NB4 (cell line): Measurements from ENCODE around the gene PLCXD1.

ENCODE experiments used
- DNase-seq: peaks from one replicate; pipeline ENCODE4 v3.0.0; 2010; ENCODE audit warnings: low read depth
- H3K4me3 ChIP-seq: one replicate; pipeline ENCODE4 v1.5.1; 2011; ENCODE audit warnings: mild to moderate bottlenecking, low read depth, low read length, moderate library complexity
- MAX ChIP-seq: IDR thresholded peaks from 2 replicates; pipeline ENCODE4 v1.6.1; 2011; ENCODE audit warnings: low read depth, low read length
- MYC ChIP-seq: IDR thresholded peaks from 2 replicates; pipeline ENCODE4 v1.6.1; 2011; ENCODE audit warnings: low read depth, low read length
- POLR2A ChIP-seq: IDR thresholded peaks from 2 replicates; pipeline ENCODE4 v1.6.1; 2011; ENCODE audit warnings: mild to moderate bottlenecking; ENCODE audit not compliant: insufficient read length; ENCODE audit errors: extremely low read depth
- TF ChIP-seq, protein P1 (sequence below): IDR thresholded peaks from one replicate; pipeline ENCODE4 v1.5.1; 2012; ENCODE audit warnings: low read depth, low read length

The PLCXD1 gene

DNA sequence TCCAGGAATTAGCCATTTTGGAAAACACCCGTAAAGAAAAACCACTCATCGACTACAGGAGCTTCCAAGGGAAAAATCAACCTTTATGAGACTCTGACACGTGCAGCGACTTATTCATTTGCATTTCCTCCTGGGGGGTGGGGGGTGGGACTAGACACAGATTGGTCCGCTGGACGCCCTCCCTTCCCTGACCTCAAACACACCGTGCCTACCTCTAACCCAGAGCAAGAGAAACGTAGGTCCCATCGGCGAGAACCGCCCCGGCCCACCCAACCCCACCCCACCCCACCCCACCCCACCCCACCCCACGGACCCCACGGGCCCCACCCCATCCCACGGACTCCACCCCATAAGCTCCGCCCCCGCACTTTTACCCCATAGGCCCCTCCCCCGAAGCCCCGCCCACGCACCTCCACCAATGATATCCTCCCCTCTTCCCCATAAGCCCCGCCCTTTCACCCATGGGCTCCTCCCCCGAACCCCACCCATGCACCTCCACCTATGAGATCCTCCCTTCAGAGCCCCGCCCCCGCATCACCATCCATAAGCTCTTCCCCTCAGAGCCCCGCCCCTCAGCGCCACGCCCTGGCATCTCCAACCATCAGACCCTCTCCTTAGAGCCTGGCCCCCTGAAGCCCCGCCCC, 36.4 kb downstream of the PLCXD1 start:
- peak; percentile 15 for DNase-seq
- TF ChIP-seq, protein P1, sequence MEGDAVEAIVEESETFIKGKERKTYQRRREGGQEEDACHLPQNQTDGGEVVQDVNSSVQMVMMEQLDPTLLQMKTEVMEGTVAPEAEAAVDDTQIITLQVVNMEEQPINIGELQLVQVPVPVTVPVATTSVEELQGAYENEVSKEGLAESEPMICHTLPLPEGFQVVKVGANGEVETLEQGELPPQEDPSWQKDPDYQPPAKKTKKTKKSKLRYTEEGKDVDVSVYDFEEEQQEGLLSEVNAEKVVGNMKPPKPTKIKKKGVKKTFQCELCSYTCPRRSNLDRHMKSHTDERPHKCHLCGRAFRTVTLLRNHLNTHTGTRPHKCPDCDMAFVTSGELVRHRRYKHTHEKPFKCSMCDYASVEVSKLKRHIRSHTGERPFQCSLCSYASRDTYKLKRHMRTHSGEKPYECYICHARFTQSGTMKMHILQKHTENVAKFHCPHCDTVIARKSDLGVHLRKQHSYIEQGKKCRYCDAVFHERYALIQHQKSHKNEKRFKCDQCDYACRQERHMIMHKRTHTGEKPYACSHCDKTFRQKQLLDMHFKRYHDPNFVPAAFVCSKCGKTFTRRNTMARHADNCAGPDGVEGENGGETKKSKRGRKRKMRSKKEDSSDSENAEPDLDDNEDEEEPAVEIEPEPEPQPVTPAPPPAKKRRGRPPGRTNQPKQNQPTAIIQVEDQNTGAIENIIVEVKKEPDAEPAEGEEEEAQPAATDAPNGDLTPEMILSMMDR: no peak
- no peak for TF ChIP-seq MAX
- no peak for TF ChIP-seq POLR2A
- TF ChIP-seq MYC: no peak
- no peak overlapping the region for H3K4me3 ChIP-seq

DNA sequence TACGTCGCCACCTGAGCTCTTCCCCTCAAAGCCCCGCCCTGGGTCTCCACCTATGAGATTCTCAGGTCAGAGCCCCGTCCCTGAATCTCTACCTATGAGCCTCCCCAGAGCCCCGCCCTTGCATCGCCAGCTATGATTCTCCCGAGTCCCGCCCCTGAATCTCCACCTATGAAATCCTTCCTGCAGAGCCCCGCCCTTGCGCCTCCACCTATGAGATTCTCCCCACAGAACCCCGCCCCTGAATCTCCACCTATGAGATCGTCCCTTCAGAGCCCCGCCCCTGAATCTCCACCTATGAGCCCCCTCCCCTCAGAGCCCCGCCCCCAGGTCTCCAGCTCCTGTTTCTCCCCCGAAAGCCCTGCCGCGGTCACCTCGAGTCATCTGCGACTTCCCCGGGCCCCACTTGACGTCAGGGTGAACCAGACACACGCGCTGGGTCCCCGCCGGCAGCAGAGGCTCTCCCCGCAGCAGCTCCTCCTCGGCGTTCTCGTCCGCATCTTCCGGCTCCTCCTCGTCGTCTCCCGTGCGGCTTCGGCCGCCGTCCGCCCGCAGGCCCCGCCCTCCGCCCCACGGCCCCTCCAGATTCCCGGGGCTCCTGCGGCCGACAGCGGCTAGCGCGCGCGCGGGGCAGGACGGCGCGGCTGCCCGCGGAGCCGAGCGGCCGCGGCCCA, 37.0 kb downstream of the PLCXD1 start:
- TF ChIP-seq POLR2A (peak; percentile 45), MAX (no peak), MYC (no peak)
- peak overlapping the region; percentile 57 for H3K4me3 ChIP-seq
- peak; percentile 95 for DNase-seq

DNA sequence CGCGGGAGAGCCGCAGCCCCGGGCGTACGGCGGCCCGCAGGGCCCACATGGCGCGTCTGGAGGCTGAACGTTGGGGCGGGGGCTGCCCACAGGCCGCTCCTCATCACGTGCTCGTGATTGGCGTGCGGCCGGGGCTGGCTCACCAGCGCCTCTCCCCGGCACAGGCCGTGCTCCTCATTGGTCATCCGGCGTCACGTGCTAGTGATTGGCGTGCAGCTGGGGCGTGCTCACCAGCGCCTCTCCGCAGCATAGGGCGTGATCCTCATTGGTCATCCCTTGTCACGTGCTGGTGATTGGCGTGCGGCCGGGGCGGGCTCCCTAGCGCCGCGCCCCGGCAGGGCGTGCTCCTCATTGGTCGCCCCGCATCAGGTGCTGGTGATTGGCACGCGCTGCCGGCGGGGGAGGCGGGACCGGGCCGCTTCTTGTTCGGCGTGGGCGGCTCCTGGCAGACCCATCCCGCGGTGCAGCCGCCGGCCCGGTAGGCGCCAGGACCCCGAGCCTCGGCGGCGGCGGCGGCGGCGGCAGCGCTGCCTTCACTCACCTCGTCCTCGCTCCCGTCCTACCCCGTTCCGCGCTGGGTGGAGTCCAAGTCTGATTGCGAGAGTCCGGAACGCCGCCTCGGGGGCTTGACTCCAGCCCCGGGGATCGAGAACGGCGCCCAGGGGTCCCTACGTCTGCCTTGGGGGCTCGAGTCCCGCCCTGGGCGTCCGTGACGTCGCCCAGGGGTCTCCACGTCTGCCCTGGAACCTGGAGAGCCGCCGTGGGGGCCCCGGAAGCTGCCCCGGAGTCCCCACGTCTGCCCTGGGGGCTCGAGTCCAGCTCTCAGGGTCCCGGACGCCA, 37.8 kb downstream of the PLCXD1 start, which contains the start of gene GTPBP6:
Gene GTPBP6 (minus strand): TSS at position 58 of the 840 bp plus-strand sequence. CDS start 9 bp downstream, at position 49.
- H3K4me3 ChIP-seq: peak within 1 kb of the TSS; percentile 63
- DNase-seq: peak; percentile 97
- TF ChIP-seq, protein P1: no peak
- TF ChIP-seq MYC (peak; percentile 78), MAX (peak; percentile 99), POLR2A (peak; percentile 52)

GRCh38 chrX:319579-320125, 38.5 kb downstream of the PLCXD1 start:
- DNase-seq: no peak
- TF ChIP-seq MYC (no peak), MAX (no peak), POLR2A (no peak)
- TF ChIP-seq, protein P1: no peak
- peak overlapping the region; percentile 63 for H3K4me3 ChIP-seq

DNA sequence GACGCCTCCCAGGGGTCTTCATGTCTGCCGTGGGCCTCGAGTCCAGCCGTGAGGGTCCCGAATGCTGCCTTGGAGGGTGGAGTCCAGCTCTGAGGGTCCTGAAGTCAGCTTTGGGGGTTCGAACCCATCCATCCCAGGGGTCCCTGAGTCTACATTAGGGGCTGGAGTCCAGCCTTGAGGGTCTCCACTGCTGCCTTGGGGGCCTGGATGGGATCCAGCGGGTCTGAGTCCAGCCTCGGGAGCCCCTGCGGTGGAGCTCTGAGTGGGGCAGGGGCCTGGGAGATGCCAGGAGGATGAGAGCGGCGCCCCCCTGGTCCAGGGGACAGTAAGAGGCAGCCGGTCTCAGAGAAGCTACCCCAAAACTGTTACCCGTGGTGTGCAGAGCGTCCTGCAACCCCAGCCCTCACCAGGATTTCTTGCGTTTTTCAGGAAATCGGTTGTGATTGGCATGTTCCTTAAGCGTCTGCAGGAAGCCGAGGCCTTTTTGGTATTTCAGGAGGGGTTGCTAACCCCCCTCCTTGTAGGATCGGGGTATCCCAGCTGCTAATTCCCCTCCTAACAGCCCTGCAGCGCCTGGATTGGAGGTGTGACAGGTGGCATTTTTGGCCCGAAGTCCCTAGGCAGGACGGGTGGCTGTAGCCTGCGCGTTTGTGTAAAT, 39.1 kb downstream of the PLCXD1 start:
- peak; percentile 44 for DNase-seq
- H3K4me3 ChIP-seq: peak overlapping the region; percentile 63
- TF ChIP-seq POLR2A (no peak), MYC (no peak), MAX (no peak)
- TF ChIP-seq, protein P1: no peak
